ENCODE data around the gene ARHGEF10L. TPM values are rescaled to one million over a fixed set of nuclear protein-coding genes. Genes with fewer than 3 reads are reported as not detected.

Gene ARHGEF10L
- total RNA-seq, 4 donors from 2014 or later, result 30.0 to 61.4 (median 44.7) TPM

DNA sequence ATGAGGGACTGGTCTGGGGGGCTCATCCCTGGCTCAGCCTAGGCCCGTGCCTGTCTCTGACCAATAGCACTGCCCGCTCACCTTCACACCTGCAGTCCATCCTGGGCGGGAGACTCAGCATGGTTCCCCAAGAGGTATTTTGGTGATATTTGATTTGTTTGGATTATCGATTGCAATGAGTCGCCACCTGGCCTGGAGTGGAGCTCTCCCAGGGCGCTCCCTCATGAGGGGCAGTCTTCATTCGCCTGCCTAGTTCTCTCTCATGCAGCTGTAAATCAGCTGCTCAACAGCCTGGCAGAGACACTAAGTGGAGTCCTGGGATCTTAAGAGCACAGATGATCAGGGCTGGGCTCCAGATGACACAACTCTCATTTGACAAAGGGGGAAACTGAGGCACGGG is 125.6 kb downstream of the ARHGEF10L start:
- peaks cover 12 to 99% (median 13%) of the 10 kb centered on the region in 3 donors for H3K36me3 ChIP-seq
- WGBS, 2 donors, result 45 to 100% methylated on average over 1 to 2 of the region's 8 CpGs
- intact Hi-C loops (cut with DNase I), result loop anchor here (10.0 kb wide), 1 partner anchor 430 kb away; no protein-coding TSS in a partner anchor
- no peak overlapping the region for H3K4me3 ChIP-seq
- no peaks in the 10 kb centered on the region for H3K27me3 ChIP-seq
- H3K27ac ChIP-seq, result no peak overlapping the region
- DNase-seq, result no peak
- H3K4me1 ChIP-seq, result peaks cover 0 to 9% (median 0%) of the 10 kb centered on the region in 3 donors
- H3K9me3 ChIP-seq, result no peaks in the 10 kb centered on the region
- no peak for TF ChIP-seq POLR2A (IDR thresholded peaks at IDR 0.05)
- TF ChIP-seq, protein P1, sequence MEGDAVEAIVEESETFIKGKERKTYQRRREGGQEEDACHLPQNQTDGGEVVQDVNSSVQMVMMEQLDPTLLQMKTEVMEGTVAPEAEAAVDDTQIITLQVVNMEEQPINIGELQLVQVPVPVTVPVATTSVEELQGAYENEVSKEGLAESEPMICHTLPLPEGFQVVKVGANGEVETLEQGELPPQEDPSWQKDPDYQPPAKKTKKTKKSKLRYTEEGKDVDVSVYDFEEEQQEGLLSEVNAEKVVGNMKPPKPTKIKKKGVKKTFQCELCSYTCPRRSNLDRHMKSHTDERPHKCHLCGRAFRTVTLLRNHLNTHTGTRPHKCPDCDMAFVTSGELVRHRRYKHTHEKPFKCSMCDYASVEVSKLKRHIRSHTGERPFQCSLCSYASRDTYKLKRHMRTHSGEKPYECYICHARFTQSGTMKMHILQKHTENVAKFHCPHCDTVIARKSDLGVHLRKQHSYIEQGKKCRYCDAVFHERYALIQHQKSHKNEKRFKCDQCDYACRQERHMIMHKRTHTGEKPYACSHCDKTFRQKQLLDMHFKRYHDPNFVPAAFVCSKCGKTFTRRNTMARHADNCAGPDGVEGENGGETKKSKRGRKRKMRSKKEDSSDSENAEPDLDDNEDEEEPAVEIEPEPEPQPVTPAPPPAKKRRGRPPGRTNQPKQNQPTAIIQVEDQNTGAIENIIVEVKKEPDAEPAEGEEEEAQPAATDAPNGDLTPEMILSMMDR (IDR thresholded peaks at IDR 0.05), result no peak

DNA sequence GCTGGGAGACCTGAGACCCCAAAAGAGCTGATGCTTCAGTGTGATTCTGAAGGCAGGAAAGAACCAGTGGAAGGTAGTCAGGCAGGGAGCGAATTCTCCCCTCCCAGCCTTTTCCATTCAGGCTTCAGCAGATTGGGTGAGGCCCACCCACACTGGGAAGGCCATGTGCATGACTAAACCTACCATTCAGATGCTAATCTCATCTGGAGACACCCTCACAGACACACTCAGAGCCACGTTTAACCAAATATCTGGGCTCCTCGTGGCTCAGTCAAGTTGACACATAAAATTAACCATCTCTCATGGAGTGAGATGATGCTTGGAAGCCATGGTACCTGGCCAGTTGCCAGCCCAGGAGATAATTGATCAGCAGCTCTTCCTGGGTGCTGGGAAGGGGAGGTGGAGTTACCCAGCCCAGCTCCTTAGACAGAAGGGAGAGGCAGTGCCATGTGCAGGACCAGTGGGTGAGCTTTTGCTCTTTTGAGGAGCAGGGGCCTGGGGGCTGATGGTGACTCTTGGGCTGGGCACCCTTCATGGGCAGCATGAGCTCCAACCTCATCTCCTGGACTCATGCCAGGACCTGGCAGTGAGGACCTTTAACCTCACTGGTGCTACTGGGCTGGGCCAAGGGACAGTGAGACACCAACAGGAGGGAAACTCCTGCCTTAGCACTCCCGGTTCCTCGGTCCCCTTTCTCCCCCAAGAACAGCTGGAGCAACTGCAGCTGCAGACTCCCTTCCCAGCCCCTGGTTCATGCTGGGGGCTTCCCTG is 126.6 kb downstream of the ARHGEF10L start:
- Histone ChIP-seq H3K9me3 (no peaks in the 10 kb centered on the region), H3K36me3 (peaks cover 12 to 99% (median 13%) of the 10 kb centered on the region in 3 donors), H3K27ac (no peak overlapping the region), H3K27me3 (no peaks in the 10 kb centered on the region), H3K4me1 (peaks cover 0 to 14% (median 2%) of the 10 kb centered on the region in 3 donors), H3K4me3 (no peak overlapping the region)
- no peak for DNase-seq
- 44 to 72% methylated on average over 3 of the region's 5 CpGs for WGBS, 2 donors
- intact Hi-C loops (cut with DNase I), result loop anchor here (10.0 kb wide), 1 partner anchor 429 kb away; no protein-coding TSS in a partner anchor
- TF ChIP-seq, protein P1 (IDR thresholded peaks at IDR 0.05), result no peak

DNA sequence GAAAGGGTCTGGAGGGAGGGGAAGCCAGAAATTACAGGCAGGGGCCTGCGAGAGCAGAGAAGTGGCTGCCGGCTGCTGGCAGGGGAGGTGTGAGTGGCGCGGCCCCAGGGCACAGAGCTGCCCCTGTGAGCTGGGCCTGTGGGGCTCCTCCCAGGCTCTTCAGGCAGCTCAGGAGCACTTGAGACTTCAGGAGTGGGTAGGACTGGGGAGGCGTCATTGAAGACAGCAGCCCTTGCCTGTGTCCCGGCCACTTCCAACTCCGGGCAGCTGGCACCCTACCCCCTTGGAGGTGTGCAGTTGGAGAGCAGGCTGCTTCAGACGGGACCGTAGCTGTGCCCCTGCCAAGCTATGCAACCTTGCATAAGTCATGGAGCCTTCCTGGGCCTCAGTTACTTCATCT is 128.1 kb downstream of the ARHGEF10L start:
- 65 to 81% methylated on average over 5 to 8 of the region's 9 CpGs for whole genome bisulfite sequencing, 2 donors
- TF ChIP-seq POLR2A (IDR thresholded peaks at IDR 0.05), result no peak
- TF ChIP-seq, protein P1 (IDR thresholded peaks at IDR 0.05), result no peak
- DNase-seq, result no peak
- Histone ChIP-seq H3K36me3 (peaks cover 12 to 100% (median 12%) of the 10 kb centered on the region in 3 donors), H3K9me3 (no peaks in the 10 kb centered on the region), H3K4me1 (peaks cover 3 to 29% (median 5%) of the 10 kb centered on the region in 3 donors), H3K4me3 (no peak overlapping the region), H3K27ac (no peak overlapping the region), H3K27me3 (no peaks in the 10 kb centered on the region)
- intact Hi-C loops (cut with DNase I), result loop anchor here (10.0 kb wide), 1 partner anchor 427 kb away; no protein-coding TSS in a partner anchor

DNA sequence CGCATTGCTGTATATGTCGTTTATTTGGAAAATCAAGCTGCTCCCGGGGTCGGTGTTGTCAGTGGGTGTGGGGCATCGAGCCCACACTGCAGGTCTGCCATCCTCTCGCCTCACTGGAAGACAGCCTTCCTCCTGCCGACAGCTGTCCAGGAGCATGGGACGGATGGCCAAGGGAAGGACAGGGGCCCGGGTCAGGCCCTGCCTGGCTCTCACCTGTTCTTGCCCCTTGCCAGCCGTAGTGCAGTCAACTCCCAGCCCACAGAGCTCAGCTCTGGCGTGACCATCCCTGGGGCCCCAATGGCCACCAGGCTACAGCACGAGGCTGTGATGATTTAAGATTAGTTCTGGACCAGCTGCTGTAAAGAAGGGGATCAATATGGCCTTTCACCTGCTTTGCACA is 128.7 kb downstream of the ARHGEF10L start:
- 88 to 93% methylated on average over 4 to 5 of the region's 12 CpGs for WGBS, 2 donors
- intact Hi-C loops (cut with DNase I), result loop anchor here (10.0 kb wide), 1 partner anchor 427 kb away; no protein-coding TSS in a partner anchor
- H3K36me3 ChIP-seq, result peaks cover 7 to 100% (median 12%) of the 10 kb centered on the region in 3 donors
- H3K4me1 ChIP-seq, result peaks cover 3 to 35% (median 5%) of the 10 kb centered on the region in 3 donors
- no peaks in the 10 kb centered on the region for H3K27me3 ChIP-seq
- TF ChIP-seq, protein P1 (IDR thresholded peaks at IDR 0.05), result no peak
- no peak for TF ChIP-seq POLR2A (IDR thresholded peaks at IDR 0.05)
- H3K9me3 ChIP-seq, result no peaks in the 10 kb centered on the region
- no peak for DNase-seq
- H3K27ac ChIP-seq, result no peak overlapping the region
- H3K4me3 ChIP-seq, result no peak overlapping the region

DNA sequence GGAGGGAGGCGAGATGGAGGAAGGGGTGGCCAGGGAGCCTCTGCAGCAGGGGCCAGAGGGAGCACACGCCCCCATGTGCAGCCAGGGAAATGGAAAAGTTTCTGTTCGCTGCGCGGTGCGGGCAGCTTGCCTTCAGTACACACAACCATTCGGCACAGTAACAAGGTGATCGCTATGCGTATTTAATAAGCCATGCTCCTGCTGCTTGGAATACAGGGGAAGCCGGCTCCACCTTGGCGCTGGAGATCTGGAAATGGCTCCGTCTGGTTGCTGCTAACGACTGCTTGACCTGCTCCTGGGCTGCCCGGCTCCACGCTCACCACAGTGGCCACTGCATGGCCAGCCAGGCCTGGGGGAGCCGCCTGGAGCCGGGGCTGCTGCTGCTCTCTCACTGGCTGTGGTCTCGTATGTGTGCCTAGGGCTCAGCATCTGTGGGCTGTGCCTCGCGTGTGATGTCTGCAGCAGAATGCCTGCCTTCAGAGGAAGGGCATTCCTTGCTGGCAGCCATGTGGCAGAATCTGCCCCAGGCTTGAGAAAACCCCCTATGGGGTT is 129.2 kb downstream of the ARHGEF10L start:
- DNase-seq, result no peak
- Histone ChIP-seq H3K9me3 (no peaks in the 10 kb centered on the region), H3K4me1 (peaks cover 3 to 39% (median 5%) of the 10 kb centered on the region in 3 donors), H3K36me3 (peaks cover 7 to 100% (median 12%) of the 10 kb centered on the region in 3 donors), H3K27ac (no peak overlapping the region), H3K4me3 (no peak overlapping the region), H3K27me3 (no peaks in the 10 kb centered on the region)
- no peak for TF ChIP-seq POLR2A (IDR thresholded peaks at IDR 0.05)
- TF ChIP-seq, protein P1 (IDR thresholded peaks at IDR 0.05), result no peak
- intact Hi-C loops (cut with DNase I), result loop anchor here (10.0 kb wide), 1 partner anchor 426 kb away; no protein-coding TSS in a partner anchor
- WGBS, 2 donors, result 80 to 89% methylated on average over 2 to 14 of the region's 20 CpGs
